ENCODE data around the gene MCC. TPM values are rescaled to one million over a fixed set of nuclear protein-coding genes. Genes with fewer than 3 reads are reported as not detected.

MCC gene
- total and polyA plus RNA-seq, 7 donors = 1.4 to 13.8 (median 4.4) TPM

DNA sequence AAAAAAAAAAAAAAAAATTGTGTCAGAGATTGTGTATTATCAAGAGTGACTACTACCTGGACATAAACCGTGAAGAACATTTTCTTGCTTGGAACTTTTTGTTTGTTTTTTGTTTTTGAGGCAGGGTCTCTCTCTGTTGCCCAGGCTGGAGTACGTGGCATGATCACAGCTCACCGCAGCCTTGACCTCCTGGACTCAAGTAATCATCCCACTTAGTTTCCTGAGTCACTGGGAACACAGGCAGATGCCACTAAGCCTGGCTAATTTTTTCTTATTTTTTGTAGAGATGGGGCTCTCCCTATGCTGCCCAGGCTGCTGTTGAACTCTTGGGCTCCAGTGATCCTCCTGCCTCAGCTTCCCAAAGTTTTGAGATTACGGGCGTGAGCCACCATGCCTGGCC is 485.8 kb downstream of the MCC start:
- intact Hi-C loops (cut with DNase I) = no loop called here
- WGBS, 3 donors = 96 to 99% (median 97%) methylated on average over 5 of the region's 5 CpGs
- H3K27ac ChIP-seq = no peak overlapping the region
- H3K9me3 ChIP-seq = no peaks in the 10 kb centered on the region
- H3K4me3 ChIP-seq = no peak overlapping the region
- ATAC-seq (no peak), DNase-seq (no peak)
- H3K4me1 ChIP-seq = no peaks in the 10 kb centered on the region
- TF ChIP-seq, protein P1, sequence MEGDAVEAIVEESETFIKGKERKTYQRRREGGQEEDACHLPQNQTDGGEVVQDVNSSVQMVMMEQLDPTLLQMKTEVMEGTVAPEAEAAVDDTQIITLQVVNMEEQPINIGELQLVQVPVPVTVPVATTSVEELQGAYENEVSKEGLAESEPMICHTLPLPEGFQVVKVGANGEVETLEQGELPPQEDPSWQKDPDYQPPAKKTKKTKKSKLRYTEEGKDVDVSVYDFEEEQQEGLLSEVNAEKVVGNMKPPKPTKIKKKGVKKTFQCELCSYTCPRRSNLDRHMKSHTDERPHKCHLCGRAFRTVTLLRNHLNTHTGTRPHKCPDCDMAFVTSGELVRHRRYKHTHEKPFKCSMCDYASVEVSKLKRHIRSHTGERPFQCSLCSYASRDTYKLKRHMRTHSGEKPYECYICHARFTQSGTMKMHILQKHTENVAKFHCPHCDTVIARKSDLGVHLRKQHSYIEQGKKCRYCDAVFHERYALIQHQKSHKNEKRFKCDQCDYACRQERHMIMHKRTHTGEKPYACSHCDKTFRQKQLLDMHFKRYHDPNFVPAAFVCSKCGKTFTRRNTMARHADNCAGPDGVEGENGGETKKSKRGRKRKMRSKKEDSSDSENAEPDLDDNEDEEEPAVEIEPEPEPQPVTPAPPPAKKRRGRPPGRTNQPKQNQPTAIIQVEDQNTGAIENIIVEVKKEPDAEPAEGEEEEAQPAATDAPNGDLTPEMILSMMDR (IDR thresholded peaks at IDR 0.05) = no peak
- H3K36me3 ChIP-seq (ENCODE audit: insufficient read depth in 1 of 2, low read depth in 1 of 2) = peaks cover 2 to 50% of the 10 kb centered on the region in 2 donors
- H3K27me3 ChIP-seq (ENCODE audit: insufficient read depth in 3 of 3, low read length in 2 of 3) = no peaks in the 10 kb centered on the region

DNA sequence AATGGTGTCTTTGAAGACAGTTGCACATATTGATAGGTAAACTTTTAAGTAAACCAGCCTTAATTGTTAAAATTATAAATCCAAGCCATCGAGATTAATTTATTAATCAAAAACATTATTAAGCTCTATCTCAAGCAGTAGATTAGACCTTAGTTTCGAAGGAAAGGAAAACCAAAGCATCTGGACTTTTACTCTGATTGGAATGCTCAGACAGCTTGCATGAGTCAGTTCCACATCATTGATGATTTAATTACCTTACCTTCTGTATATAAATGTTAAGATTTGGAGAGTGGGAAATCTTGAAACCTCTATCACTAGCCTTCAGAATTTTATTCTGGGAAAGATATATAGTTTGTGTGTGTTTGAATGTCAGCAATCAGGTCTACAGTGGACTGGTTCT is 487.8 kb downstream of the MCC start:
- ATAC-seq (no peak), DNase-seq (no peak)
- H3K9me3 ChIP-seq = no peaks in the 10 kb centered on the region
- H3K4me3 ChIP-seq = no peak overlapping the region
- H3K27ac ChIP-seq = no peak overlapping the region
- intact Hi-C loops (cut with DNase I) = no loop called here
- TF ChIP-seq, protein P1 (IDR thresholded peaks at IDR 0.05) = no peak
- 80% methylated on average over 2 of the region's 2 CpGs for WGBS, 3 donors
- no peaks in the 10 kb centered on the region for H3K27me3 ChIP-seq (ENCODE audit: insufficient read depth in 3 of 3, low read length in 2 of 3)
- no peaks in the 10 kb centered on the region for H3K4me1 ChIP-seq
- peaks cover 2 to 39% of the 10 kb centered on the region in 2 donors for H3K36me3 ChIP-seq (ENCODE audit: insufficient read depth in 1 of 2, low read depth in 1 of 2)

DNA sequence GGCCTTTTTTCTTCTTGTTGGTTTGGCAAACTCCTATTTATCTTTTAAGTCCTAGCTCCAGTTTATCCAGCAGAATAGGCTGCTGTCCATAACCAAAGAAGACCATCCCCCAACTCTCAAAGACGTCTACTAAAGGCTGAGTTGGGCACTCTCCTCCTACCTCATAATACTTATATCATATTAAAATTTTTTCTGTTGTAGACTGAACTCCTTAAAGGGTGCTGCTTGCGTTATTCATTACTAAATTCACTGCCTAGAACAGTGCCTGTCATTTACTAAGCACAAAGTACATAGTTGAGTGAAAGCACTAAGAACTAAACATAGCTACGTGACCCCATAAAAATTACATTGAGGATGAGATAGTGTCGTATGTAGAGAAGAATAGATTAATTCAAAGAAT is 490.0 kb downstream of the MCC start:
- DNase-seq (no peak), ATAC-seq (no peak)
- H3K4me3 ChIP-seq = no peak overlapping the region
- no peaks in the 10 kb centered on the region for H3K4me1 ChIP-seq
- intact Hi-C loops (cut with DNase I) = loop anchor here (5.0 kb wide), 3 partner anchors 329 to 609 kb away; partner anchors contain the start of gene YTHDC2 (in 1 of the 2)
- no peak overlapping the region for H3K27ac ChIP-seq
- peaks cover 2 to 39% of the 10 kb centered on the region in 2 donors for H3K36me3 ChIP-seq (ENCODE audit: insufficient read depth in 1 of 2, low read depth in 1 of 2)
- no peaks in the 10 kb centered on the region for H3K27me3 ChIP-seq (ENCODE audit: insufficient read depth in 3 of 3, low read length in 2 of 3)
- 72 to 91% (median 76%) methylated on average over 4 of the region's 4 CpGs for WGBS, 3 donors
- H3K9me3 ChIP-seq = no peaks in the 10 kb centered on the region
- TF ChIP-seq, protein P1 (IDR thresholded peaks at IDR 0.05) = no peak

DNA sequence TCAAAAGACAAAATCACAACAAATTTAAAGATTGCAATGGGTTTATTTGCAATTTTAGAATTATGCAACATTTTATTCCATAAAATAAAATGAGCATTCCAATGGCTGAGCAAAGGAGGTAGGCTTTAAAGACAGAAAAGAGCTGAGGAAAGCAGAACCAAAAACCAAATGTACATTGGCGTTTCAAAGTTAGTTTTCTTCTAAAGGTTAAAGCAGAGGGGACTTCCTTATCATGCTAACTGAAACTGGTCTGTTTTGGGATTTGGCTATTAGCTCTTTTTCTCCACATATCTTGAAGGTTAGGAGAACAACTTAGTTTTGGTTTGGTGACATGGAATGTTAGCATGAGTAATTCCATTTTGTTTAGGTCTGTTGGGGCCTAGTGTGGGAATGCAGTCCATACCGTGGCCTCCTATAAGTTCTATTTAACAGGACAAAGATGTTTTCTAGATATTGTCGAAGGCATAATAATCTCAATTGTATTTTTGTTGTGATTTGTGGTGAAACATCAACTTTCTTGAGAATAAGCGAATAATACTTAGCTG is 491.4 kb downstream of the MCC start:
- H3K36me3 ChIP-seq (ENCODE audit: insufficient read depth in 1 of 2, low read depth in 1 of 2) = peaks cover 0 to 35% of the 10 kb centered on the region in 2 donors

More for the DNA sequence above, 491.4 kb downstream of the MCC start:
- Histone ChIP-seq H3K9me3 (no peaks in the 10 kb centered on the region), H3K4me3 (no peak overlapping the region), H3K27me3 (ENCODE audit: insufficient read depth in 3 of 3, low read length in 2 of 3) (no peaks in the 10 kb centered on the region), H3K4me1 (no peaks in the 10 kb centered on the region), H3K27ac (no peak overlapping the region)
- WGBS, 3 donors = 88 to 92% (median 91%) methylated on average over 4 of the region's 4 CpGs
- TF ChIP-seq, protein P1 (IDR thresholded peaks at IDR 0.05) = no peak
- no peak for DNase-seq
- no peak for ATAC-seq
- intact Hi-C loops (cut with DNase I) = loop anchor here (5.0 kb wide), 3 partner anchors 330 to 610 kb away; partner anchors contain the start of gene YTHDC2 (in 1 of the 2)

All from psoas muscle (tissue), 8 donors.